Activated CD4-positive, alpha-beta T cell treated with anti-CD3 and anti-CD28 coated beads, Interleukin-2, Interleukin-4, amounts not matched to agents 100 ng/mL and 50 ng/mL, durations not matched to agents 16 hours and 8 hours (primary cell): ENCODE results near the gene TEAD3.

Experiments used
- DNase-seq: peaks from one replicate; pipeline ENCODE4 v3.0.0-alpha.2; 2020; ENCODE audit warnings: low spot score

TEAD3 gene

GRCh38 chr6:35492258-35492973 is 4.5 kb downstream of the TEAD3 start:
- DNase-seq = no peak

GRCh38 chr6:35491558-35492257 is 5.2 kb downstream of the TEAD3 start:
- DNase-seq = no peak

GRCh38 chr6:35490821-35491557 is 5.9 kb downstream of the TEAD3 start:
- DNase-seq = no peak

GRCh38 chr6:35489995-35490791 is 6.7 kb downstream of the TEAD3 start:
- no peak for DNase-seq

- DNase-seq = no peak
These were observed 7.8 kb downstream of the TEAD3 start for GRCh38 chr6:35489066-35489465.

GRCh38 chr6:35488517-35488862 is 8.4 kb downstream of the TEAD3 start:
- no peak for DNase-seq

- DNase-seq = no peak
These were observed 9.0 kb downstream of the TEAD3 start for GRCh38 chr6:35487658-35488516.

GRCh38 chr6:35486005-35486925 is 10.6 kb downstream of the TEAD3 start:
- DNase-seq = no peak

- DNase-seq = no peak
These were observed 11.4 kb downstream of the TEAD3 start for GRCh38 chr6:35485402-35485877.

- DNase-seq = no peak
These were observed 11.9 kb downstream of the TEAD3 start for GRCh38 chr6:35484921-35485392.

- no peak for DNase-seq
These were observed 12.8 kb downstream of the TEAD3 start for GRCh38 chr6:35483893-35484645.

GRCh38 chr6:35483490-35483889 is 13.4 kb downstream of the TEAD3 start:
- DNase-seq = no peak

- no peak for DNase-seq
These were observed 13.8 kb downstream of the TEAD3 start for GRCh38 chr6:35483062-35483461.

GRCh38 chr6:35481226-35481625 is 15.7 kb downstream of the TEAD3 start:
- no peak for DNase-seq

GRCh38 chr6:35480176-35480575 is 16.7 kb downstream of the TEAD3 start:
- DNase-seq = no peak

GRCh38 chr6:35478259-35478658 is 18.6 kb downstream of the TEAD3 start:
- DNase-seq = no peak

- no peak for DNase-seq
These were observed 19.2 kb downstream of the TEAD3 start for GRCh38 chr6:35477551-35478179.

GRCh38 chr6:35477028-35477427 is 19.9 kb downstream of the TEAD3 start:
- DNase-seq = no peak

- DNase-seq = no peak
These were observed 20.9 kb downstream of the TEAD3 start for GRCh38 chr6:35476004-35476403.
